Measurements from ENCODE around the gene CRIM1.

GRCh38 chr2:36351291-36351690, 4.3 kb upstream of the CRIM1 start:
- TF ChIP-seq CTCF (IDR thresholded peaks at IDR 0.05; ENCODE audit: borderline replicate concordance, extremely low read depth, low read length, poor library complexity, severe bottlenecking) = no peak
- TF ChIP-seq EZH2 (IDR thresholded peaks at IDR 0.05; ENCODE audit: borderline replicate concordance, low read depth, low read length, severe bottlenecking) = no peak

Data from DND-41 (cell line).